Measurements from ENCODE around the gene ADH5. TPM values are rescaled to one million over a fixed set of nuclear protein-coding genes. Genes with fewer than 3 reads are reported as not detected.

ADH5 gene
- total and polyA plus RNA-seq, 8 donors = 33.3 to 57.1 (median 45.7) TPM

- no peak overlapping the region for H3K4me3 ChIP-seq
- DNase-seq (no peak), ATAC-seq (peak in 1 of 4 donors; percentile 9), FAIRE-seq (no peak)
- no peak for TF ChIP-seq CTCF (IDR thresholded peaks at IDR 0.05)
- H3K4me1 ChIP-seq = peaks cover 0 to 9% (median 0%) of the 10 kb centered on the region in 3 donors
- no peaks in the 10 kb centered on the region for H3K27me3 ChIP-seq
- intact Hi-C loops (cut with DNase I) = no loop called here
- no peak overlapping the region for H3K27ac ChIP-seq
- WGBS, 2 donors = 49 to 58% methylated on average over 5 of the region's 5 CpGs
- peaks cover 5 to 55% (median 11%) of the 10 kb centered on the region in 3 donors for H3K36me3 ChIP-seq
- H3K9me3 ChIP-seq = no peaks in the 10 kb centered on the region
These were observed 8.8 kb downstream of the ADH5 start for GRCh38 chr4:99079625-99080295.

- intact Hi-C loops (cut with DNase I) = no loop called here
- 51 to 54% methylated on average over 5 of the region's 5 CpGs for WGBS, 2 donors
These were observed 9.5 kb downstream of the ADH5 start for GRCh38 chr4:99078931-99079624.

GRCh38 chr4:99078336-99078735, 10.3 kb downstream of the ADH5 start:
- no peak for DNase-seq
- no peaks in the 10 kb centered on the region for H3K27me3 ChIP-seq
- no peak for TF ChIP-seq CTCF (IDR thresholded peaks at IDR 0.05)
- intact Hi-C loops (cut with DNase I) = no loop called here
- peaks cover 0 to 53% (median 13%) of the 10 kb centered on the region in 3 donors for H3K36me3 ChIP-seq
- H3K9me3 ChIP-seq = no peaks in the 10 kb centered on the region
- no peak for ATAC-seq
- H3K27ac ChIP-seq = no peak overlapping the region
- WGBS, 2 donors = 83 to 90% methylated on average over 5 of the region's 5 CpGs
- H3K4me1 ChIP-seq = peaks cover 0 to 9% (median 0%) of the 10 kb centered on the region in 3 donors
- no peak overlapping the region for H3K4me3 ChIP-seq
- FAIRE-seq = no peak

More at GRCh38 chr4:99078931-99079624, 9.5 kb downstream of the ADH5 start:
- H3K27ac ChIP-seq = no peak overlapping the region
- H3K9me3 ChIP-seq = no peaks in the 10 kb centered on the region
- peaks cover 5 to 55% (median 13%) of the 10 kb centered on the region in 3 donors for H3K36me3 ChIP-seq
- ATAC-seq (peak in 3 of 4 donors; percentile 54 to 76 (median 58)), FAIRE-seq (no peak), DNase-seq (no peak)
- TF ChIP-seq CTCF (IDR thresholded peaks at IDR 0.05) = no peak
- H3K4me1 ChIP-seq = peaks cover 0 to 9% (median 0%) of the 10 kb centered on the region in 3 donors
- H3K27me3 ChIP-seq = no peaks in the 10 kb centered on the region
- H3K4me3 ChIP-seq = no peak overlapping the region

GRCh38 chr4:99077177-99077576, 11.4 kb downstream of the ADH5 start:
- Histone ChIP-seq H3K27me3 (no peaks in the 10 kb centered on the region), H3K4me3 (no peak overlapping the region), H3K9me3 (no peaks in the 10 kb centered on the region), H3K36me3 (peaks cover 0 to 51% (median 13%) of the 10 kb centered on the region in 3 donors), H3K27ac (no peak overlapping the region), H3K4me1 (peaks cover 0 to 9% (median 0%) of the 10 kb centered on the region in 3 donors)
- 79 to 88% methylated on average over 4 of the region's 4 CpGs for WGBS, 2 donors
- intact Hi-C loops (cut with DNase I) = no loop called here
- DNase-seq = no peak
- no peak for TF ChIP-seq CTCF (IDR thresholded peaks at IDR 0.05)
- no peak for ATAC-seq
- FAIRE-seq = no peak

Data from pancreas (tissue), 10 donors.